ENCODE data around the gene TBL1XR1. TPM values are rescaled to one million over a fixed set of nuclear protein-coding genes. Genes with fewer than 3 reads are reported as not detected.

Gene TBL1XR1
- total and polyA plus RNA-seq, 2 donors (not counting 3 experiments of a cell fraction or from before 2014, with no cell fraction given): 26.9 to 146 TPM

- Histone ChIP-seq H3K9me1 (replicated peaks; ENCODE audit: control insufficient read depth, extremely low read depth, insufficient read depth, low read length) (no peaks in the 10 kb centered on the region), H3K27me3 (ENCODE audit: control insufficient read depth in 2 of 2, insufficient read depth in 2 of 2, low read length in 2 of 2) (no peaks in the 10 kb centered on the region), H3K9ac (replicated peaks; ENCODE audit: extremely low read depth, insufficient read depth, low read length) (no peak overlapping the region), H3K4me1 (ENCODE audit: control insufficient read depth, extremely low read depth, insufficient read depth, low read length) (peaks cover 11% of the 10 kb centered on the region), H3K79me2 (ENCODE audit: control insufficient read depth, insufficient read depth, low read length) (peaks cover 61% of the 10 kb centered on the region), H3K36me3 (ENCODE audit: control insufficient read depth in 2 of 2, extremely low read depth in 1 of 2, insufficient read depth in 2 of 2, low read length in 2 of 2) (no peaks in the 10 kb centered on the region), H3K4me2 (ENCODE audit: insufficient read depth, low read length) (no peak overlapping the region), H3K4me3 (replicated peaks in 1 of 3; ENCODE audit: insufficient read depth in 1 of 3, low read depth in 1 of 3, low read length in 3 of 3) (no peak overlapping the region), H3K9me3 (replicated peaks; ENCODE audit: control insufficient read depth, insufficient read depth, low read length) (no peaks in the 10 kb centered on the region), H2AFZ (ENCODE audit: low read depth, low read length) (no peak overlapping the region), H4K20me1 (replicated peaks; ENCODE audit: control insufficient read depth, extremely low read depth, insufficient read depth, low read length) (no peaks in the 10 kb centered on the region), H3K27ac (ENCODE audit: insufficient read depth, low read depth, low read length) (no peak overlapping the region)
- ChIA-PET CTCF (no interaction called here), POLR2A (no interaction called here)
- intact Hi-C loops (cut with micrococcal nuclease) (loop anchor here (10.0 kb wide), 2 partner anchors 567 to 1117 kb away; no protein-coding TSS in a partner anchor), dilution Hi-C loops (cut with MboI; ENCODE audit: extremely low pct_ligation_motif_present, low sequenced_read_pairs) (no loop called here)
- FAIRE-seq (no peak), DNase-seq (ENCODE audit: low read depth, low spot score) (no peak)
- BruUV-seq (replicated peaks): no TSS peak
- no peak for TF ChIP-seq JUN (IDR thresholded peaks at IDR 0.05; ENCODE audit: borderline replicate concordance, insufficient read depth, insufficient read length, low read depth)
- no peak for TF ChIP-seq EZH2 (IDR thresholded peaks at IDR 0.05; ENCODE audit: borderline replicate concordance, low read depth, low read length, severe bottlenecking)
- TF ChIP-seq MAX (IDR thresholded peaks at IDR 0.05; ENCODE audit: insufficient read depth, insufficient read length): no peak
- no peak for TF ChIP-seq MYC (IDR thresholded peaks at IDR 0.05; ENCODE audit: low read depth, low read length)
- no peak for TF ChIP-seq FOS (IDR thresholded peaks at IDR 0.05; ENCODE audit: borderline replicate concordance, insufficient read depth, low read length)
- TF ChIP-seq POLR2A (IDR thresholded peaks at IDR 0.05; ENCODE audit: low read depth, low read length): no peak
- TF ChIP-seq POLR2AphosphoS5 (IDR thresholded peaks at IDR 0.05; ENCODE audit: insufficient read depth, low read depth, low read length): no peak
These were observed 139.5 kb downstream of the TBL1XR1 start for GRCh38 chr3:177057768-177058167.

- no peaks in the 10 kb centered on the region for H3K27me3 ChIP-seq (ENCODE audit: control insufficient read depth in 2 of 2, insufficient read depth in 2 of 2, low read length in 2 of 2)
- H3K4me1 ChIP-seq (ENCODE audit: control insufficient read depth, extremely low read depth, insufficient read depth, low read length): peaks cover 2% of the 10 kb centered on the region
- FAIRE-seq (no peak), DNase-seq (ENCODE audit: low read depth, low spot score) (no peak)
- no peaks in the 10 kb centered on the region for H3K36me3 ChIP-seq (ENCODE audit: control insufficient read depth in 2 of 2, extremely low read depth in 1 of 2, insufficient read depth in 2 of 2, low read length in 2 of 2)
- ChIA-PET CTCF (no interaction called here), POLR2A (no interaction called here)
- no peak overlapping the region for H3K4me2 ChIP-seq (ENCODE audit: insufficient read depth, low read length)
- no peaks in the 10 kb centered on the region for H3K9me1 ChIP-seq (replicated peaks; ENCODE audit: control insufficient read depth, extremely low read depth, insufficient read depth, low read length)
- no peak for TF ChIP-seq CTCF (IDR thresholded peaks at IDR 0.05; ENCODE audit: extremely low read depth in 1 of 2, insufficient read depth in 1 of 2, low read depth in 1 of 2, low read length in 2 of 2)
- TF ChIP-seq MYC (IDR thresholded peaks at IDR 0.05; ENCODE audit: low read depth, low read length): no peak
- no peak overlapping the region for H2AFZ ChIP-seq (ENCODE audit: low read depth, low read length)
- H3K79me2 ChIP-seq (ENCODE audit: control insufficient read depth, insufficient read depth, low read length): peaks cover 57% of the 10 kb centered on the region
- dilution Hi-C loops (cut with MboI; ENCODE audit: extremely low pct_ligation_motif_present, low sequenced_read_pairs): no loop called here
- H3K4me3 ChIP-seq (replicated peaks in 1 of 3; ENCODE audit: insufficient read depth in 1 of 3, low read depth in 1 of 3, low read length in 3 of 3): no peak overlapping the region
- intact Hi-C loops (cut with micrococcal nuclease): loop anchor here (10.0 kb wide), 2 partner anchors 568 to 1118 kb away; no protein-coding TSS in a partner anchor
- no peak overlapping the region for H3K9ac ChIP-seq (replicated peaks; ENCODE audit: extremely low read depth, insufficient read depth, low read length)
- BruUV-seq (replicated peaks): no TSS peak
- H4K20me1 ChIP-seq (replicated peaks; ENCODE audit: control insufficient read depth, extremely low read depth, insufficient read depth, low read length): no peaks in the 10 kb centered on the region
- no peak overlapping the region for H3K27ac ChIP-seq (ENCODE audit: insufficient read depth, low read depth, low read length)
- no peaks in the 10 kb centered on the region for H3K9me3 ChIP-seq (replicated peaks; ENCODE audit: control insufficient read depth, insufficient read depth, low read length)
These were observed 140.4 kb downstream of the TBL1XR1 start for GRCh38 chr3:177056927-177057326.

Measured in endothelial cell of umbilical vein (primary cell).